ENCODE data around the gene NCAPG2.

DNA sequence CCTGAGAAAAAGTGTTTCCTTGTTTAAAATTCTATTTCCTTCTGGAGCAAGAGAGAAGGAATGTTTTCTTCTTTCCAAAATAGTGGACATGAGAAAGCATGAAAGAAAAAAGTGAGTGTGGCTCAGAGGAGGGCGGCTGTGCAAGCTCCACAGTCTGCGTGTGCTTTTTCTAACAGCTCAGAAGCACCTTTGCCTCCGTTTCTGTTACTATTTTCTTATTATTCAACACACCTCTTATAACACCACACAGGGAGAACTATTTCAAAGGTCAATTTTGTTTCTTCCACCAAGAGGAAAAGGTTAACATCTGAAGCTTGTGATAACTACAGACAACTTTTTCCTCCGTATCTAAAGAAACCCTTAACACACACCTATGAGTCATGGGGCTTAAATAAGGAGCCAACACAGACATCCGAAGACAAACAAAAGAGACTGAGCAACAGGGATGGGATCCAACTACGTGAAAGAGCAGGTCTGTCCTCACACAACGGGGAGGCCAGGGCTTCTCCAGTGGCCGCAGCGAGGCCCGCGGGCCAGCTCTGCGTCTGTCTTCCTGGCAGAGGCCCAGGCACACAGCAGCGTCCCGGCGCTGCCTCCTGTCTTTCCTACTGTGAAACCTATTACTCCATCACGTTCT, 36.2 kb upstream of the NCAPG2 start:
- TF ChIP-seq EZH2phosphoT487 (IDR thresholded peaks at IDR 0.05; ENCODE audit: insufficient read depth, low read depth), result no peak
- no peak for TF ChIP-seq EZH2 (IDR thresholded peaks at IDR 0.05; ENCODE audit: insufficient read depth, poor library complexity, severe bottlenecking)
